ENCODE measurements around the gene CASS4. TPM values are rescaled to one million over a fixed set of nuclear protein-coding genes. Genes with fewer than 3 reads are reported as not detected.
A peak's percentile ranks its signal among the peaks of the same experiment; 100 is the strongest.

Gene CASS4
- total RNA-seq, 2 experiments from 2014 or later: 0.15 TPM; not detected in 1

DNA sequence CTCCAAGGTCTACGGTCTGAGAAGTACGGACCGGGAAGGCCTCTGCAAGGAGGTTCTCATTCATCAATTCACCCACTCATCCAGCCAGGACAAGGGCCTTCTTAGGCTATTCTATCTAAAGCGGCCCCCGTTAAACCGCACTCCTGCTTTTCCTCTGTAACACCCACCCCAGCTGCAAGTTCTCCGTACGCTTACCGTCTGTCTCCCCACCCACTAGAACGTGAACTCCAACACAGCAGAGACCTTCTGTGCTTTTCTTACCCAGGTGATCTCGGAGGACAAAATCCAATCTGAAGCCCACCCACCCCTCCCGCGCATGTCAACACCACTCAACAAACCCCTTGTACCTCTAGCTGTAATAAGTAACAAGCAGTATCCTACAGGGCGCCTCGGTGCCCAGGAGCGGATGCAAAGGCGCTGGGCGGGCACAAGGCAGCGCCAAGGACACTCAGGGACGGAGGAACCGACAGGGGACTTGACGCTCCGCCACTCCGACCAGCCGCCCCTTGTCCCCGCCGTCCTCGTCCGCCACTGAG lies 20.4 kb upstream of the CASS4 start:
- CTCF ChIA-PET (ENCODE audit: unreplicated experiment): no interaction called here
- peak overlapping the region; percentile 85 for H3K27ac ChIP-seq (ENCODE audit: low read depth, low read length, poor library complexity, severe bottlenecking)
- no peak for DNase-seq (ENCODE audit: low spot score)
- H3K4me2 ChIP-seq (ENCODE audit: low read length): peak overlapping the region; percentile 69
- peak overlapping the region; percentile 76 for H3K4me3 ChIP-seq (ENCODE audit: low read depth, low read length, poor library complexity, severe bottlenecking)
- H3K9me2 ChIP-seq (ENCODE audit: insufficient read depth, low read length): no peaks in the 10 kb centered on the region
- intact Hi-C loops (cut with micrococcal nuclease; ENCODE audit: unreplicated experiment): loop anchor here (2.0 kb wide), 1 partner anchor 77 kb away; the partner anchor contains the start of gene RTF2
- H2AFZ ChIP-seq (ENCODE audit: low read length): peak overlapping the region; percentile 58; the same call in 1 of the 2 replicates
- POLR2A ChIA-PET: interaction anchor here (0.9 to 2.8 kb wide), 2 partner anchors 71 to 77 kb away, joined by 3 to 15 read pairs; partner anchors contain the start of gene RTF2
- H3K36me3 ChIP-seq (ENCODE audit: insufficient read depth, low read length): peaks cover 76% of the 10 kb centered on the region
- H3K9me3 ChIP-seq (ENCODE audit: low read length): no peaks in the 10 kb centered on the region
- no peak for TF ChIP-seq EZH2phosphoT487 (IDR thresholded peaks at IDR 0.05; ENCODE audit: borderline replicate concordance, low read depth, low read length)
- TF ChIP-seq, protein P1, sequence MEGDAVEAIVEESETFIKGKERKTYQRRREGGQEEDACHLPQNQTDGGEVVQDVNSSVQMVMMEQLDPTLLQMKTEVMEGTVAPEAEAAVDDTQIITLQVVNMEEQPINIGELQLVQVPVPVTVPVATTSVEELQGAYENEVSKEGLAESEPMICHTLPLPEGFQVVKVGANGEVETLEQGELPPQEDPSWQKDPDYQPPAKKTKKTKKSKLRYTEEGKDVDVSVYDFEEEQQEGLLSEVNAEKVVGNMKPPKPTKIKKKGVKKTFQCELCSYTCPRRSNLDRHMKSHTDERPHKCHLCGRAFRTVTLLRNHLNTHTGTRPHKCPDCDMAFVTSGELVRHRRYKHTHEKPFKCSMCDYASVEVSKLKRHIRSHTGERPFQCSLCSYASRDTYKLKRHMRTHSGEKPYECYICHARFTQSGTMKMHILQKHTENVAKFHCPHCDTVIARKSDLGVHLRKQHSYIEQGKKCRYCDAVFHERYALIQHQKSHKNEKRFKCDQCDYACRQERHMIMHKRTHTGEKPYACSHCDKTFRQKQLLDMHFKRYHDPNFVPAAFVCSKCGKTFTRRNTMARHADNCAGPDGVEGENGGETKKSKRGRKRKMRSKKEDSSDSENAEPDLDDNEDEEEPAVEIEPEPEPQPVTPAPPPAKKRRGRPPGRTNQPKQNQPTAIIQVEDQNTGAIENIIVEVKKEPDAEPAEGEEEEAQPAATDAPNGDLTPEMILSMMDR (conservative IDR thresholded peaks at IDR 0.05; ENCODE audit: low read length): no peak
- H3K79me2 ChIP-seq (ENCODE audit: insufficient read depth, low read depth, low read length): peaks cover 84% of the 10 kb centered on the region
- BruUV-seq (replicated peaks): no TSS peak
- H4K20me1 ChIP-seq (ENCODE audit: insufficient read depth, low read length): peaks cover 7% of the 10 kb centered on the region; the same call in 1 of the 2 replicates
- peaks cover 21% of the 10 kb centered on the region for H3K4me1 ChIP-seq (ENCODE audit: insufficient read depth, low read length, poor library complexity, severe bottlenecking)

DNA sequence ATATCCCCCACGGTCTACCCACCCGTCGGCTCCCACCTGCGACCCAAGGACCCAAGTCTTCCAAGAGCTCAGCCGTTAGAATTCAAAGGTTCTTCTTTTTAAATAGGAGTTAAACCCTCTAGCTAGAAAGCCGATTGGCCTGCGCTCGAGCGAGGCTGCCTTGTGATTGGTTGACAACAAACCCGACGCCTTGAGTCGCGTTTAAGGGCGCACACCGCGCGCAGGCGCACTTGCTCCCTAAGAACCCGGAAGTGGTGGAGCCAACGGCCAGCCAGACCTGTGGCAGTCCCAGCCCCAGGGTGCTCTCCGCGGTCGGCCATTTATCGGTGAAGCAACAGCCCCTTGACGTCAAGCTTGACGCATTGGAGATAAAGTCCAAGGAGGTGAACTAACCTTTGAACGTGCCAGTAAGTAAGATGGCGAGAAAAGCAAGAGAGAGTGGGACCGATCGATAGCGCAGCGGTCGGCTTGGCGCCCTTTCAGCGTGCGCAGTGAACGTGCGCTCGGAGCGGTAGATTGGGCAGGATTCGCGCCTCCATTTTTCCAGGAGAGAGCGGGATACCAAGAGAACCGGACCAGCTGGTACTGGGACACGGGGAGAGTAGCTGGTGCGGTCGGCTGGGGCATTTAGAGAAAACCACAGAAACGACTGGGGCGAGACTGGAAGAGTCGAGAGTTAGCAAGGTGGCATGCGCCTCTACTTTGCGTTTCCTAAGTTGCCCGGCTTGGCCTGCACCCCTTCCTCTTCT lies 19.8 kb upstream of the CASS4 start, which contains the start of the genes AURKA and CSTF1:
Gene AURKA (minus strand): TSS at position 84 of the 749 bp plus-strand sequence. CDS start 4,018 bp downstream, outside the sequence.
Gene CSTF1 (plus strand): TSS at position 514 of the 749 bp plus-strand sequence. CDS start 2,908 bp downstream, outside the sequence.
- H4K20me1 ChIP-seq (ENCODE audit: insufficient read depth, low read length): peaks cover 7% of the 10 kb centered on the region; the same call in 1 of the 2 replicates
- peak within 1 kb of the TSS; percentile 76 for H3K4me3 ChIP-seq (ENCODE audit: low read depth, low read length, poor library complexity, severe bottlenecking)
- H3K27ac ChIP-seq (ENCODE audit: low read depth, low read length, poor library complexity, severe bottlenecking): peak within 1 kb of the TSS; percentile 85
- H3K4me1 ChIP-seq (ENCODE audit: insufficient read depth, low read length, poor library complexity, severe bottlenecking): peaks cover 21% of the 10 kb centered on the region
- H3K9me2 ChIP-seq (ENCODE audit: insufficient read depth, low read length): no peaks in the 10 kb centered on the region
- H2AFZ ChIP-seq (ENCODE audit: low read length): peak within 1 kb of the TSS; percentile 58; the same call in 1 of the 2 replicates
- POLR2A ChIA-PET: interaction anchor here (2.8 kb wide), 1 partner anchor 70 kb away, joined by 15 read pairs; no protein-coding TSS in a partner anchor
- H3K9me3 ChIP-seq (ENCODE audit: low read length): no peaks in the 10 kb centered on the region
- peak within 1 kb of the TSS; percentile 80 for H3K4me2 ChIP-seq (ENCODE audit: low read length)
- peak; percentile 99 for DNase-seq (ENCODE audit: low spot score)
- peaks cover 76% of the 10 kb centered on the region for H3K36me3 ChIP-seq (ENCODE audit: insufficient read depth, low read length)
- peaks cover 81% of the 10 kb centered on the region for H3K79me2 ChIP-seq (ENCODE audit: insufficient read depth, low read depth, low read length)
- intact Hi-C loops (cut with micrococcal nuclease; ENCODE audit: unreplicated experiment): loop anchor here (2.0 kb wide), 1 partner anchor 76 kb away; the partner anchor contains the start of gene RTF2
- TF ChIP-seq EZH2phosphoT487 (IDR thresholded peaks at IDR 0.05; ENCODE audit: borderline replicate concordance, low read depth, low read length): no peak
- TF ChIP-seq, protein P1 (conservative IDR thresholded peaks at IDR 0.05; ENCODE audit: low read length): no peak
- CTCF ChIA-PET (ENCODE audit: unreplicated experiment): no interaction called here
- TSS peak; percentile 63 for BruUV-seq (replicated peaks)
